Stimulated activated CD8-positive, alpha-beta memory T cell treated with anti-CD3 and anti-CD28 coated beads, Interleukin-7, amount 100 ng/mL, for 1 hour (primary cell): ENCODE data around the gene PET100.

Experiments
- DNase-seq, 2 donors: peaks; one replicate each; pipeline ENCODE4 v3.0.0-alpha.2; 2020; ENCODE audit warnings: low read depth in 2 of 2

PET100 gene

DNA sequence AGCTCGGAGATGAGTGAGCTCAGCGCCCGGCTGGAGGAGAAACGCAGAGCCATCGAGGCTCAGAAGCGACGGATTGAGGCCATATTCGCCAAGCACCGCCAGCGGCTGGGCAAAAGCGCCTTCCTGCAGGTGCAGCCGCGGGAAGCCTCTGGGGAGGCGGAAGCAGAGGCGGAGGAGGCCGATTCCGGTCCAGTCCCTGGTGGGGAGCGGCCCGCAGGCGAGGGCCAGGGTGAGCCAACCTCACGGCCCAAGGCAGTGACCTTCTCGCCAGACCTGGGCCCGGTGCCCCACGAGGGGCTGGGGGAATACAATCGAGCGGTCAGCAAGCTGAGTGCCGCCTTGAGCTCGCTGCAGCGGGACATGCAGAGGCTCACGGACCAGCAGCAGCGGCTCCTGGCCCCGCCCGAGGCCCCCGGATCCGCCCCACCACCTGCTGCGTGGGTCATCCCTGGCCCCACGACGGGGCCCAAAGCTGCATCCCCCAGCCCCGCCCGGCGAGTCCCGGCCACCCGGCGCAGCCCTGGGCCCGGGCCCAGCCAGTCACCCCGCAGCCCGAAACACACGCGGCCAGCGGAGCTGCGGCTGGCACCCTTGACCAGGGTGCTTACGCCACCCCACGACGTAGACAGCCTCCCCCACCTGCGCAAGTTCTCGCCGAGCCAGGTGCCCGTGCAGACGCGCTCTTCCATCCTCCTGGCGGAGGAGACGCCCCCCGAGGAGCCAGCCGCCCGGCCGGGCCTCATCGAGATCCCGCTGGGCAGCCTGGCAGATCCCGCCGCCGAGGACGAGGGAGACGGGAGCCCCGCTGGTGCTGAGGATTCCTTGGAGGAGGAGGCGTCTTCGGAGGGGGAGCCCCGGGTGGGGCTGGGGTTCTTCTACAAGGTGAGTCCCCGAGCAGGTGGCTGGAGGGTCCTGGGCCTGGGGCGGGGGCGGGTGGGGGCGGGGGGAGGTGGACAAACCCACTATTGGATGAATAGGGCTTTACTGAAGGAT, 17.0 kb upstream of the PET100 start:
- DNase-seq = no peak

DNA sequence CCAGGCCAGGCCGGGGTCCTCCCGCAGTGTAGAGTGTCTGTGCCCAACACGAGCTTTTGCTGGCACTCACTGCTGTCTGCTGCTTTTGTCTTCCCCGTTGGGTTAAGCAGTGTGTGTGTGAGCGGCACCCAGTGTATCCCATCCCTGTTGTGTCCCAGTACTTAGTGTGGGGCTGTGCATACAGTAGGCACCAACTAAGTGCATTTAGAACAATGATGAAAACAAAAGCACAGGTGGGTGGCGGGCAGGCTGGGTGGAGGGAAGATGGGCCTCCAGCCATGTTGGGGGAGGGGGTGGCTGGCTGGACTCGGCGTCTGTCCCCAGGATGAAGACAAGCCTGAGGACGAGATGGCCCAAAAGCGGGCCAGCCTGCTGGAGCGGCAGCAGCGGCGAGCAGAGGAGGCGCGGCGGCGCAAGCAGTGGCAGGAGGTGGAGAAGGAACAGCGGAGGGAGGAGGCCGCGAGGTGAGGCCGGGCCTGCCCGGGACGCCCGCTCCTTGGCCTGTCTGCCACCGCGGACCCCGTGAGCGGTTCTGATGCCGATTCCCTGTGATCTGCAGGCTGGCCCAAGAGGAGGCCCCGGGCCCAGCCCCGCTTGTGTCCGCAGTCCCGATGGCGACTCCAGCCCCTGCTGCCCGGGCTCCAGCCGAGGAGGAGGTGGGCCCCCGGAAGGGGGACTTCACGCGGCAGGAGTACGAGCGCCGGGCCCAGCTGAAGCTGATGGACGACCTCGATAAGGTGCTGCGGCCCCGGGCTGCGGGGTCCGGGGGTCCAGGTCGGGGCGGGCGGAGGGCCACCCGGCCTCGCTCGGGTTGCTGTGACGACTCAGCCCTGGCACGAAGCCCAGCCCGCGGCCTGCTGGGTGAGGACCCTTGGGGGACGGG, 14.5 kb upstream of the PET100 start:
- no peak for DNase-seq

DNA sequence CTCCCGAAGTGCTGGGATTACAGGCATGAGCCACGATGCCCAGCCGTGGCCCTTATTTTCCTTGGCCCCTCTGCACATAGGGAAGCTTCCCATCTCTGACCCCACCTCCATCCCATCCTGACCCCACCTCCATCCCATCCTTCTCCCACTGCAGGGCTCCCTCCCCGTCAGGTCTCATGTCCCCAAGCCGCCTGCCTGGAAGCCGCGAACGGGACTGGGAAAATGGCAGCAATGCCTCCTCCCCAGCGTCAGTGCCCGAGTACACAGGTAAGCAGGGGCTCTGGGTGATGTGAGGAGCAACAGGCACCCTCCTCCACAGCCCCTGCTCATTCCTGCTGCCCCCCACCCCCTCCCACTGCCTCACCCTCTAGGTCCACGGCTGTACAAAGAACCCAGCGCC, 12.4 kb upstream of the PET100 start:
- DNase-seq = no peak

DNA sequence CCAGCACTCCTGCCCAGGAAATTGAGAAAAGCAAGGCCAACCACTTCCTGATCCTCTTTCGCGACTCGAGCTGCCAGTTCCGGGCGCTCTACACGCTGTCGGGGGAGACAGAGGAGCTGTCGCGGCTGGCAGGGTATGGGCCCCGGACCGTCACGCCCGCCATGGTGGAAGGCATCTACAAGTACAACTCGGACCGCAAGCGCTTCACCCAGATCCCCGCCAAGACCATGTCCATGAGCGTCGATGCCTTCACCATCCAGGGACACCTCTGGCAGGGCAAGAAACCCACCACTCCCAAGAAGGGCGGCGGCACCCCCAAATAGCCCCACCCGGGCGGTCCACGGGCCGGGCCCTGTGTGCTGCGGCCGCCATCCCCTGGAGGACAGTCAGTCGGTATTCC, 11.9 kb upstream of the PET100 start:
- no peak for DNase-seq

DNA sequence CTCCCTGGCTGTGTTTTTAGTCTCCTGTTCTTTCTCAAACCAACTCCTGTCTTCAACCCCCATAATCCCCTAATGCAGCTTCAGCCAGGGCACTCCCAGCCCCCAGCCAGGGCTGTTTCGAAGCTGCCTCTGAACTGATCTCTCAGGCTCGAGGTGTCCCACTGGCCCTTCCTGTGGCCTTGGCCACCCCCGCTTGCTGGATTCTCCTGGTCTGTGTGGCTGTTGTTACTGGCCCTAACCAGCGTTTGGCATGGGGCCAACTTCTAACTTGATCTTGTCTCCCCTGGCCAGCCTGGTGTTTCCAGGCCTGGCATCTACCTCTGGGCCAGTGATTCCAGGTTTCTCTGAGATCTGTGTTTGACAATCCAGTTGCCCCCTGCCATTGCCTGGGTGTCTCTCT, 11.2 kb upstream of the PET100 start:
- DNase-seq = no peak

DNA sequence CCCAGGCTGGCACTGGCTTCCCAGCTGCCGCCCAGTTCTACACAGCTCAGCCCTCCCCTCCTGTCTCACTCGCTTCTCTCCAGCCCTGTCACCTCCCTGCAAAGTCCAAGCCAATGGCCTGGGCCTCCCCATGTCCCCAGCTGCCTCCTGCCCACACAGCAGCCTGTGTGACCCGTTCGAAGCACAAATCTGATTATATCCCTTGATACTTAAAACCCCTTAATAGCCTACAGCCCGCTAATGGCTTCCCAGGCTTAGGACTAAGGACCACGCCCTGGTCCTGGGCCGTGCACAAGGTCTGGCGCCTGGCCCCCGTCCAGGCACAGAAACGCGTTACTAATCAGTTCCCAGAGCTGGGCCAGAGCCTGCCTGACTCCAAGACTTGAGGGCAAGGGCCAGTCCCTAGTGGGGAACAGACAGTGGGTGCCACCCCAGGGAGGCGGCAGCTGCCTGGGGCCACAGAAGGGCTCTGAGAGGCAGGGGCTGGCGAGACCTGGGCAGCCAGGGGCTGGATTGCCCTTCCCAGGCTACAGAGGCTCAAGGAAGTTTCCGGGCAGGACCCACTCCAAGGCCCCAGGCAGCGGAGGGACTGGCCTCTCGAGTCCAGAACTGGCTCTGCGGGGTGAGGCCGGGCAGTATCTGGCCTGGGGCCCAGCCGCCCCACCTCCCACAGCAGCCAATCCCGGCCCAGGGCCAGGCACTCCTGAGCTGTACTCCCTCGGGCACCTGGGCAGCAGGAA, 10.7 kb upstream of the PET100 start:
- no peak for DNase-seq

DNA sequence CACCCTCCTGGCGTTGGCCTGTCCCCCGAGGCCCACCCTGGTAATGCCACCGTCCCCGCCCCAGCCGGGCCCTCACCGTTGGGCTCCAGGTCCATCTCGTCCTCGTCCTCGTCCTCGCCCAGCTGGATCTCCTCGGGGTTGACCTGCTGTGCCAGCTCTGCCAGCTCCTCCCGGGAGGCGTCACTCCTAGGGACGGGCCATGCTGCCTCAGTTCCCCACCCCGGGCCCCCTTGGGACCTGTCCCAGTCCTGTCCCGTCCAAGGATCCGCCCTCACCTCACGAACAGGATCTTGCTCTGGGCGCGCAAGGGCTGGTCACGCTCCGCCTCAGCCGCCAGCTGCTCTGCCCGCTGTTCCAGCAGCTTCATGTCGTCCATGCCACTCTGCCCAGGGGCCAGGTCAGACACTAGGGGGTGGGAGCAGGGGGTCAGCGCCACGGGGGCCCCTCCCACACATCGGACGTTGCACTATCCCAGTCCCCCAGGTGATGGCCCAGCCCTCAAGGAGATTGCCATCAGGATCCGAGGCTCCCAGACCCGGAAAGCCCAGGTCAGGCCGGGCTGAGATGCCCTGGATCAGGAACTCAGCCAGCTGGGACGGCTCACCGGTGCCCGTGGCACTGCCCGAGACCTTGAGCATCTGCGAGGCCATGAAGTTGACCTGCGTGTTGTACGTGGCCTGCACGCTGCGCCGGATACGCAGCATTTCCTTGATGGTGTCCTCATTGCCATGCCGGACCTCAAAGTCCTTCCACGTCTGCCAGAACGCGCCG, 9.7 kb upstream of the PET100 start:
- no peak for DNase-seq

DNA sequence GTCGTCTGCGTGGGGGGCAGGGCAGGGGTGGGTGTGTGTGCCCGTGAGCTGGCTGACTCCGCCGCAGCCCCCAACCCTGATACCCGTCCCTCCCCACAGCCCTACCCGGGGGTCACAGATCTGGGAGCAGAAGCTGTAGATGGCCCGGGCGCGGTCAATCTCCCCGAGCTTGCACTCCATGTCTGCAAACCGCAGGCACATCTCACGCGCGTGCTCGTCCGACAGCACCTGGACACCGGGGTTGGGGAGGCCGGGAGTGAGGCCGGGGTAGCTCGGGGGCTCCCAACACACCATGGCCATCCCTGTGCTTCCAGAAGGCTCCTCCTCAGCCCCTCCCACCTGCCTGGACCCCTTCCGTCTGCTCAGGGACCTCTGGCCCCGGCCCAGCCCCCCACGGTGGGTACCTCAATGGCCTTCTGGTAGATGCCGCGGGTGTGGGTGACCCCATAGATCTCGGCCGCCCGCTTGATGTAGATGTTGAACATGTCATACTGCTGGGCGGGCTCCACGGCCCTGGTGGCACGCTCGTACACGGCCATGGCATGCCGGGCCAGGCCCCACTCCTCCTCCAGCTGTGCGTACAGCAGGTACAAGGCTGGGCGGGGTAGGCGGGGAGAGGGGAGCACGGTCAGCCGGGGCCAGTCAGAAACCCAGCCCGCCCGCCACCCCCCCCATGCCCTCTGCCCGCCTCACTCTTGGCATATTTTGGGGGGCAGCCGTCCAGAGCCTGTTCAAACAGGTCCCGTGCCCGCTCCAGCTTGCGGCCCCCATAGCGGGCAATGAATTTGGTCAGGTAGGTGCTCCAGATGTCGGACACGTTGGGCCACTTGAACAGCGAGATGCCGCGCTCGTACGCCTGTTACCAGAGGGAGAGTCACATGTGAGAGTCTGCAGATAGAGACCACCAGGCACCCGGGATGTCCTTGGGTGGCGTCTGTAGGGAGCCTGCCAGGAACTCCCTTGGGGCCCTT, 8.9 kb upstream of the PET100 start:
- no peak for DNase-seq

DNA sequence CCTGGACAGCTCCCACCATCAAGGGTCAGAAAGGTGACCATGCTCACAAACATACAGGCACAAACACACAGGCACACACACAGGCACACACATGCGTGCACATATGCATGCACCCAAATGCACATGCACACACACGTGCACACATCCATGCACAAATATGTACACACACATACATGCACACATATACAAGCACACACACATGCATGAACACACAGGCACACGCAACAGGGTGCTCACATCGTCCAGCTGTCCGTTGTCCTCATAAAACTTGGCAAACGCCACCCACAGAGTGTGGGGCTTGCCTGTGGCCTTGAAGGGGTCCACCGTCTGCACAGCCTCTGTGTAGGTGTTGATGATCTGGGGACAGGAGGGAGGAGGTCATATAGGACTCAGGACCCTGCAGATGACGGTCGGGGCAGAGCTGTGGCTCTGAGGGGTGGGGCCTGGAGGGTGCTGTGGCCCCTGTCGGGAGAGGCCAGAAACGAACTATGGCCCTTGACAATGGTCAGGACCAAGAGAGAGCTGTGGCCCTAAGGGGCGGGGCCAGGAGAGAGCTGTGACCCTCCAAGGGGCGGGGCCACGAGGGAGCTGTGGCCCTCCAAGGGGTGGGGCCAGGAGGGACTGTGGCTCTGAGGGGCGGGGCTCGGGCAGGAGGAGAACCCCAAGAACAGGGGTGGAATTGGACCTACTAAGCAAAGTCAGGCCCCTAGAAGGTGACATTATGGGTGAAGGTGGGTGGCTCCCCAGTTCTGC, 6.5 kb upstream of the PET100 start:
- DNase-seq = no peak

DNA sequence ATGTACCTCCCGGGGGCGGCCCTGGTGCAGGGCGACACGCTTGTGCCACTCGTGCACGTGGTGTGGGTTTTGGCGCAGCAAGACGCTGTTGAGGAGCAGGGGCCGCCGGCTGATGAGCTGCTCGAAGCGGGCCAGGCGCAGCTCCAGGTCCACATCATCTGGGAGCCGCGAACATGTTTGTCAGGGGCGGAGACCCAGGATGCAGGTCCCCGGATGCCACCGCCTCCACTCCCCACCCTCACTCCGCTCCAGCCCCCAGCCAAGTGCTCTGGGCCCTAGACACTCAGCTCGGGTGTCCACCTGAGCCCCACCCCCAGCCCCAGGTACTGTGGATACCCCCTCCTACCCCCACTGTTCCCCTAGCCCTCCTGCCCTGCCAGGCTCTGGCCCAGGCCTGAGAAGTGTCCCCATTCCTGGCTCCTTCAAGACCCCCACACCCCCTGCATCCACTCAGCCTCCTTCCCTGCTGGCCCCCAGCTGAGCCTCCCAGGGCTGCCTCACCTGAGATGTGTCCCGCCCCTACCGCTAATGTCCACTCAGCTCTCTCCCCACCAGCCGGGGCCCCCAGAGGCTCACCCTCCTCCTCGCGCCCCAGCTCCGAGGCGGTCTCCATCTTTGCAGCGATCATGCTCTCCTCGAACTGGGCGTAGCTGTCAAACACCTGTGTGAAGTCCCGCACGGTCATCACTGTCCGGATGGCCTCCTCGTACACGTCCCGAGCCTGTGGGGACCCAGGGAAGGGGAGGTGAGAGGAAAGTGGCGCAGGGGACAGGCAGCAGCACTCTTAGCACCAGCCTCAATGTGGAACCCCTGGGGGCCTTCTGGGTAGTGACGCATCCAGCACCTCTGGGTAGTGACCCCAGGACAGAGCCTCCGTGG, 5.6 kb upstream of the PET100 start:
- no peak for DNase-seq

DNA sequence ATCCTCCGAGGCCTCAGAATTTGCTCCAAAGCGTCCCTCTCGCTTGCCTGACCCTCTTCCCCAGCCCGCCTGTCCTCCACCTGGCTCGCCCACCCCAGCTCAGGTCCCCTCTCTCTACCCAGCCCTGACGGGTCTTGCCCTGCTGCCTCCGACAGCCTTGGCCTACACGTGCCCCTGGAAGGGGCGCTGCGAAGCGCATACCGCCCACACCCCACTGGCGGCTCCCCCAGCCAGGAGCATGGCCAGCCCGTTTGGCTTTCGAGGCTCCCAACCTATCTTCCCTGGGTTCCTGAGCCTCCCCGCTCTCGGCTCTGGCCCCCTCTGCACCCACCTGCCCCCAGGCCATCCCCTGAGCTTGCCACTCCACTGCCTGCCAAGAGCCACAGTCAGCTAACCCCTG, 4.8 kb upstream of the PET100 start:
- DNase-seq = no peak

DNA sequence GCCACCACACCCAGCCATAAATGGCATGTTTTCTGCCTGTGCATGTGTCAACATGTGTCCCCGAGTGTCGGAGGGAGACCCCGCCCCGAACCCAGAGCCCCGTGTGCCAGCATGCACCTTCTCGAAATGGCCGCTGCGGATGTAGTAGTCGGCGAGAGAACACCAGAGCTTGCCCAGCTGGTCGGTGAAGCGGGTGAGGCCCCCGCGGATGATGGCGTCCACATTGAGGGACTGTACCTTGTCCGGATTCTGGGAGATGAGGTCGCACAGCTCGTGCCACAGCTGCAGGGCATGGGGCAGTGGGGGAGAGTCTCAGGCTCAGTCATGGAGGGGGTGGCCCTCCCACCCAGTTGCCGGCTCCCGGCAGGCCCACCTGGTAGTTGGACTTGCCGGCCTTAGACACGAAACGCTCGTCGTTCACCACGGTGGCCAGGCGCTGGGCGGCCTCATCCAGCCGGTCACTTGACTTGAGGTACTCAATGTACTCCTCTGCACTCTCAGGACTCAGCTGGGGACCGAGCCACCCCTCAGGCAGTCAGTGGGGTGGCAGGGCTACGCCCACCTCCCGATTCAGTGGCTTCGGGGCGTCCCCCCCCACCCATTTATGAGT, 3.7 kb upstream of the PET100 start:
- DNase-seq = no peak

DNA sequence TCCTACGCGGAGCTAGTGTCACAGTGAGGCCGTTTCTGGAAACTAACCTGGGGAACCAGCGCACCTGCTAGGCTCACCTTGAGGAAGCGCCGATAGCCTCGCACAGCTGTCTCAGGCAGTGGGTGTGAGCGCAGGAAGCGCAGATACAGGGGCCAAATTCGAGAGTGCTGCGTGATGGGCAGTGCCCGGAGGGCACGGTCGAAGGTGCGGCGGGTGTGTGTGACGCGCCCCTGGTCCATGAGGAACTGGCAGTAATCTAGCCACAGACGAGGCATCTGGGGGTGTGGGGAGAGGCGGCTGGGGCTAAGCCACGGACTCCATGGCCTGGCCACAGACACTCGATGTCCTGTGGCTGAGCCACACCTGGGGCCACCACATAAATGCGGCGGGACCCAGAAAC, 2.4 kb upstream of the PET100 start:
- DNase-seq = no peak

DNA sequence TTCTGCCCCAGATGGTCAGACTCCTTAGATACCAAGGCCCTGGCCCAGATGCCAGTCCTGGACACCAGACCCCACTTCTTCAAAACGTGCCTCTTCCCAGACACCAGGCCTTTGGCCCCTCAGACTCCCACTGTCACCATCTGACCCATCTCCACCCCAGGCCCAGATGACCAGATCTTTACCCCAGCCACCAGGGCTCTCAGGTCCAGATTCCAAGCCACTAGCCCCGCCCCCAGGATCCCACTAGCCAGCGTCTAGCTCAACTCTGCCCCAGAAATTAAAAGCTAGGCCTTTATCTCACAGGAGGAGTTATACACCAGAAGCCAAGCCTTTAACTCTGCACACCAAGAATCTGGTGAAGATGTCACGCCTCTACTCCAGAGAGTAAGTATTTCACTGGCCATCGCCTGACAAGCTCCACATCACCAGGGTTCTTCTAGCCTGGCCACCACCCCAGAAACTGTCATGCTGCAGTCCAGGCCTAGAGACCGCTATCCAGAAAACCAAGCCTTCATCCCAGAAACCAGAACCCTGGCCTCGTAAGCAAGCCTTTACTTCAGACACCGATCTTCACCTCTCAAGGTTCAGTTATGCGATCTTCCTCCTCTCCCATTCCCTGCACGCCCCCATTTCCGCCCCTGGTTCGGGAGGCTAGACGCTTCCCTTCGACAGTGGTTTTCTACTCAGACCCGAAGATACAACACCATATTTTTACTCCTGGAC, 843 bp upstream of the PET100 start:
- no peak for DNase-seq

DNA sequence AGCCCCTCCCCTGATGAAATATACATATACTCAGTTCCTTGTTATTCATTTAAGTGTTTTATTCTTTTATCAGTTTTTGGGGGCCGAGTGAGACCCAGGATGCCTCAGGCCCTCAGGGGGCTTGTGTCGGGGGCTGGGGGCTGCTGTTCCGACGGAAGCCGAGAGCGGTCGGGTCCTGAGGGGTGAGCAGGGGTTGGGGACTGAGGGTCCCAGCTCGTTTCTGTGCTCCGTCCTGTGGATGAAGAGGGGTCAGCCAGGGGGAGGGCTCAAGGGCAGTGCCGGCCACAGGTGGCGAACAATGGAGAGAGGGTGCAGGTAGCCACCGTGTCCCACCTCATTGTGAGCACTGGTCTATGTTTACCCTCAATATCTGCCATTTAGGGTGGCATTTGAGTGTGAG, 2.0 kb downstream of the PET100 start:
- DNase-seq = no peak

DNA sequence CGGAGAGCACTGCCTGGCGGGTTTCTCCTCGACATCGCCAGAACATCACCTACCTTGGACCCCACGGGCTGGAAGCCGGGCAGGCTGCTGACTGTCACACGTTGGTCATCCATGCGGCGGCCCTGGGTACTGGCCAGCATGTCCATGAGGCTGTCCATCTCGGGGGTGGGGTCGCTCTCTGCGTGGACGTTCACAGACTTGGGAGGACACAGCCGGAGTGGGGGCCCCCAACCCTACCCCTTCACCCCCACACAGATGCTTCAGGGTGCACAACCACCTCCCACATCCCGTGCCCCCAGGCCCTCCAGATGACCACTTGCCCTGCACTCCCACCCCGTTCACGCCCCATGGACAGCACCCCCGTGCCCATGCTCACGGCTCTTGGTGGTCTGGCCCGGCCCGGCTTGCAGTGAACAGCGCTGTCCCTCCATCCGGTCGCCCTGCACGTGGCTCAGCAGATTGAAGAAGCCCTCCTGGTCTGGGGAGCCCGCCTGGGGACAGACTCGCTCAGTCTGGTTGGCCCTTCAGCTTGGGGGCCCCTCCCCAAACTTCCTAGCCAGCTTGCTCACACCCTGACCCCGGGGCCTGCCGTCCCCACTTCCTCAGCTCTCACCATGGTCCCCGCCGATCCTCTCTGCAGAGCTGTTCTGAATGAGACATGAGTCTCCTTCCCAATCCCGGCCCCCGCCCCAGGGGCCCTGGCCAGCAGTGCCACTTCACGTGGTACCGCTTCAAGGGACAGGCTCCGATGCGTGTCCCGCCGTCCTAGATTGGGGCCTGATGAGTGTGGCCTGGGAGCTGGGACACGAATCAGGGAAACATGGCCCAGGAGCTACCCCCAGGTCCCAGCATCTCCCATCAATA, 3.0 kb downstream of the PET100 start:
- DNase-seq = no peak
